ENCODE results near the gene ADK. TPM values are rescaled to one million over a fixed set of nuclear protein-coding genes. Genes with fewer than 3 reads are reported as not detected.

ADK gene
- total RNA-seq, 4 donors from 2014 or later: 15.9 to 28.8 (median 23.3) TPM

DNA sequence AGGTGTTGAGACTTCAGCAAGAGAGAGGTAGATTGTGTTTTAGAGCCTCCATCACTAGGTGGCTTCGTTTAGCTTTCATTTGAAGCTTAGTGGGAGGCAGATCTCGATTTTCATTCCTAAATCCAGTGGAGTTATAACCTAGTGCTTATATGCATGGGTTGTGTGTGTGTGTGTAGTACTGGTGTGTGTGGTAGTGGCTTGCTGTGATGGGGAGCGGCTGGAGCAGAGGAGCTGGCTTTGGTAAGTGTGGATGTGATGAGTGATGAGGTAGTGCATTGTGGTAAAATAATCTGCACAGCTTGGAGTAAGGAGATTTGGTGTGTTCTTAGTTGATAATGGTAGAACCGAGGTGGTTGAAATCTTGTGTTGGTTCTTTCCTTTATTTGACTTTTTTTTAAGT, 43.6 kb upstream of the ADK start:
- ATAC-seq (no peak), DNase-seq (no peak)
- Histone ChIP-seq H3K27me3 (no peaks in the 10 kb centered on the region), H3K36me3 (peaks cover 4 to 100% of the 10 kb centered on the region in 2 donors), H3K9me3 (no peaks in the 10 kb centered on the region), H3K4me3 (no peak overlapping the region), H3K27ac (no peak overlapping the region), H3K4me1 (no peaks in the 10 kb centered on the region)
- intact Hi-C loops (cut with DNase I; ENCODE audit: low total_unique reads): no loop called here
- in situ Hi-C loops (cut with MboI; ENCODE audit: low sequenced_read_pairs in 4 of 4): no loop called here
- TF ChIP-seq POLR2A (IDR thresholded peaks at IDR 0.05) (no peak), CTCF (IDR thresholded peaks at IDR 0.05 in 4 of 5, conservative IDR thresholded peaks at IDR 0.05 in 1 of 5) (no peak)

DNA sequence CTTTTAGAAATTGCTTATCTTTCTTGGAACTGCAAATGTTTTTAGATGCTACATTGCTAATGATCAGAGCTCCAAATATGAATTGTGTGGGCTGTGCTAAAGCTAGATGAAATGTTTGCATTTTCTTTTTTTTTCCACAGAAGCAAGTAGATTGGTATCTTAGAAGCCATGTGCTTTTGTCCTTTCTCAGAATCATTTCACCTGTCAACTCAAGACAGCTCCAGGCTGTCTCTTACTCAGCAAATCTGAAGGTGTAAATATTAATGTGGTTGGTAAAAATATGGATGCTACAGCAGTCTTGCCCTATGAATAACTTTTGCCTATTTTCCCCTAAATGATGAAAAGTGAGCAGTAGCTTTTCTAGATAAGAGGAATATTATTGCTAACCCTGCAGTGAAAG, 41.6 kb upstream of the ADK start:
- ATAC-seq (no peak), DNase-seq (no peak)
- intact Hi-C loops (cut with DNase I; ENCODE audit: low total_unique reads) (no loop called here), in situ Hi-C loops (cut with MboI; ENCODE audit: low sequenced_read_pairs in 4 of 4) (no loop called here)
- Histone ChIP-seq H3K4me3 (no peak overlapping the region), H3K27me3 (no peaks in the 10 kb centered on the region), H3K4me1 (no peaks in the 10 kb centered on the region), H3K27ac (no peak overlapping the region), H3K9me3 (no peaks in the 10 kb centered on the region), H3K36me3 (peaks cover 2 to 100% of the 10 kb centered on the region in 2 donors)
- no peak for TF ChIP-seq POLR2A (IDR thresholded peaks at IDR 0.05)

DNA sequence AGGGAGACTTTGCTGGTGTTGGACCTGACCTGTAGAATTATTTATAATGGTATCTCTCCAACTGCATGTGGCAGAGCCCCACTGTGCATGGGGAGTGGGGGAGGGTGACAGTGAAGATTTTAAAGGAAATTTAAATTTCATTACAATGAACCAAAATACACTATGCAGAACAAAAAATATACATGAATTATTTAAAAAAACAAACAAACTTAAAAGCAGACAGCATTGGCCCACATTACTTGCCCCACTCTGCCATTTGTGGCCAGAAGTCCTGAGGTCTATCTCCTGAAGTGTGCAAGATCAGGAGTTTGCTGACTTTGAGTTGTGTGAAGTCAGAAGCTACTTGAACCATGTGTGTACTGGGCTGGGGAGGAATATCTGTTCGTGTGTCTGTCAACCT, 40.9 kb upstream of the ADK start:
- peaks cover 0 to 100% of the 10 kb centered on the region in 2 donors for H3K36me3 ChIP-seq
- H3K9me3 ChIP-seq: no peaks in the 10 kb centered on the region
- no peak overlapping the region for H3K4me3 ChIP-seq
- TF ChIP-seq CTCF (IDR thresholded peaks at IDR 0.05 in 4 of 5, conservative IDR thresholded peaks at IDR 0.05 in 1 of 5) (no peak), POLR2A (IDR thresholded peaks at IDR 0.05) (no peak)
- H3K27ac ChIP-seq: no peak overlapping the region
- DNase-seq: no peak
- intact Hi-C loops (cut with DNase I; ENCODE audit: low total_unique reads): no loop called here
- no peak for ATAC-seq
- H3K27me3 ChIP-seq: no peaks in the 10 kb centered on the region
- in situ Hi-C loops (cut with MboI; ENCODE audit: low sequenced_read_pairs in 4 of 4): no loop called here
- no peaks in the 10 kb centered on the region for H3K4me1 ChIP-seq

- intact Hi-C loops (cut with DNase I; ENCODE audit: low total_unique reads): no loop called here
- TF ChIP-seq CTCF (IDR thresholded peaks at IDR 0.05 in 4 of 5, conservative IDR thresholded peaks at IDR 0.05 in 1 of 5) (no peak), POLR2A (IDR thresholded peaks at IDR 0.05) (no peak)
- ATAC-seq: no peak
These were observed 39.2 kb upstream of the ADK start for GRCh38 chr10:74111799-74112198.

GRCh38 chr10:74113546-74113945, 37.5 kb upstream of the ADK start:
- intact Hi-C loops (cut with DNase I; ENCODE audit: low total_unique reads) (no loop called here), in situ Hi-C loops (cut with MboI; ENCODE audit: low sequenced_read_pairs in 4 of 4) (no loop called here)
- no peak for DNase-seq
- ATAC-seq: no peak
- no peaks in the 10 kb centered on the region for H3K9me3 ChIP-seq
- TF ChIP-seq POLR2A (IDR thresholded peaks at IDR 0.05) (no peak), CTCF (IDR thresholded peaks at IDR 0.05 in 4 of 5, conservative IDR thresholded peaks at IDR 0.05 in 1 of 5) (no peak)
- peak overlapping the region in 2 of 4 donors; percentile 17 to 19 for H3K27ac ChIP-seq
- H3K4me1 ChIP-seq: peaks cover 0 to 3% of the 10 kb centered on the region in 2 donors
- H3K36me3 ChIP-seq: peaks cover 0 to 98% of the 10 kb centered on the region in 2 donors
- H3K27me3 ChIP-seq: no peaks in the 10 kb centered on the region
- H3K4me3 ChIP-seq: no peak overlapping the region

More at GRCh38 chr10:74111799-74112198, 39.2 kb upstream of the ADK start:
- Histone ChIP-seq H3K4me3 (no peak overlapping the region), H3K27me3 (no peaks in the 10 kb centered on the region), H3K27ac (no peak overlapping the region), H3K9me3 (no peaks in the 10 kb centered on the region), H3K36me3 (peaks cover 0 to 100% of the 10 kb centered on the region in 2 donors), H3K4me1 (no peaks in the 10 kb centered on the region)
- in situ Hi-C loops (cut with MboI; ENCODE audit: low sequenced_read_pairs in 4 of 4): no loop called here
- no peak for DNase-seq
